ENCODE data around the gene ZNF280C.

ZNF280C gene

DNA sequence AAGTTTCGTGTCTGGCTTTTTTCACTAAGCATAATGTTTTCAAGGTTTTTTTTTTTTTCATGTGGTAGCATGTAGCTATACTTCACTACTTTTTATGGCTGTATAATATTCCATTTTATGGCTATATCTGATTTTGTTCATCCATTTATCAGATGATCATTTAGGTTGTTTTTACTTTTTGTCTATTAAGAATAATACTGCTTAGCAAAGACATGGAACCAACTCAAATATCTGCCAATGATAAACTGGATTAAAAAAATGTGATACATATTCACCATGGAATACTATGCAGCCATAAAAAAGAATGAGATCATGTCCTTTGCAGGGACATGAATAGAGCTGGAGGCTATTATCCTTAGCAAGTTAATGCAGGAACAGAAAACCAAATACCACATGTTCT is 32.7 kb upstream of the ZNF280C start:
- Histone ChIP-seq H3K79me2 (ENCODE audit: insufficient read depth, low read length) (no peaks in the 10 kb centered on the region), H3K27ac (ENCODE audit: low read length) (no peak overlapping the region), H3K4me1 (ENCODE audit: insufficient read depth, low read length) (no peaks in the 10 kb centered on the region), H3K36me3 (ENCODE audit: insufficient read depth, low read length) (no peaks in the 10 kb centered on the region), H2AFZ (ENCODE audit: low read depth, low read length) (no peak overlapping the region), H3K4me3 (ENCODE audit: low read depth in 1 of 2, low read length in 2 of 2) (no peak overlapping the region), H3K9me3 (ENCODE audit: insufficient read depth, low read length, severe bottlenecking) (no peaks in the 10 kb centered on the region), H3K27me3 (ENCODE audit: insufficient read depth, low read length, poor library complexity) (no peaks in the 10 kb centered on the region), H3K9ac (ENCODE audit: low read depth, low read length) (no peak overlapping the region), H3K4me2 (ENCODE audit: insufficient read depth, low read length) (no peak overlapping the region), H4K20me1 (ENCODE audit: insufficient read depth, low read length) (no peaks in the 10 kb centered on the region)
- TF ChIP-seq EZH2 (IDR thresholded peaks at IDR 0.05; ENCODE audit: borderline replicate concordance, low read depth, low read length, severe bottlenecking): no peak
- TF ChIP-seq, protein P1, sequence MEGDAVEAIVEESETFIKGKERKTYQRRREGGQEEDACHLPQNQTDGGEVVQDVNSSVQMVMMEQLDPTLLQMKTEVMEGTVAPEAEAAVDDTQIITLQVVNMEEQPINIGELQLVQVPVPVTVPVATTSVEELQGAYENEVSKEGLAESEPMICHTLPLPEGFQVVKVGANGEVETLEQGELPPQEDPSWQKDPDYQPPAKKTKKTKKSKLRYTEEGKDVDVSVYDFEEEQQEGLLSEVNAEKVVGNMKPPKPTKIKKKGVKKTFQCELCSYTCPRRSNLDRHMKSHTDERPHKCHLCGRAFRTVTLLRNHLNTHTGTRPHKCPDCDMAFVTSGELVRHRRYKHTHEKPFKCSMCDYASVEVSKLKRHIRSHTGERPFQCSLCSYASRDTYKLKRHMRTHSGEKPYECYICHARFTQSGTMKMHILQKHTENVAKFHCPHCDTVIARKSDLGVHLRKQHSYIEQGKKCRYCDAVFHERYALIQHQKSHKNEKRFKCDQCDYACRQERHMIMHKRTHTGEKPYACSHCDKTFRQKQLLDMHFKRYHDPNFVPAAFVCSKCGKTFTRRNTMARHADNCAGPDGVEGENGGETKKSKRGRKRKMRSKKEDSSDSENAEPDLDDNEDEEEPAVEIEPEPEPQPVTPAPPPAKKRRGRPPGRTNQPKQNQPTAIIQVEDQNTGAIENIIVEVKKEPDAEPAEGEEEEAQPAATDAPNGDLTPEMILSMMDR (IDR thresholded peaks at IDR 0.05; ENCODE audit: borderline replicate concordance, extremely low read depth, low read length, poor library complexity, severe bottlenecking): no peak
- ATAC-seq (ENCODE audit: insufficient read depth, low read depth): no peak
- no peak for DNase-seq

DNA sequence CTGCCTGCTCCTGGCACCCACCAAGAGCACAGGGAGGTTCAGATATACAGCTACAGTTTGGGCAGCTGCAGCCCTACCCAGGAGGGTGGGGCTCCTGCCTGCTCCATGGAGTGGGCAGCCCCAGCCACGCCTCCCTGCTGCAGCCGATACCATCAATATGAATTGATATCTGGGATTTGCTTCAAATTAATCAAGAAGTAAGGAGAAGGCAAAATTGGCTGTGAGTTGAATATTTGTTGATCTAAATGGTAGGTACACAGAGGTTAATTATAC is 31.2 kb upstream of the ZNF280C start:
- H3K36me3 ChIP-seq (ENCODE audit: insufficient read depth, low read length): no peaks in the 10 kb centered on the region
- no peaks in the 10 kb centered on the region for H3K4me1 ChIP-seq (ENCODE audit: insufficient read depth, low read length)
- H3K9ac ChIP-seq (ENCODE audit: low read depth, low read length): no peak overlapping the region
- no peaks in the 10 kb centered on the region for H3K9me3 ChIP-seq (ENCODE audit: insufficient read depth, low read length, severe bottlenecking)
- no peak overlapping the region for H3K4me2 ChIP-seq (ENCODE audit: insufficient read depth, low read length)
- no peak overlapping the region for H2AFZ ChIP-seq (ENCODE audit: low read depth, low read length)
- H3K79me2 ChIP-seq (ENCODE audit: insufficient read depth, low read length): no peaks in the 10 kb centered on the region
- no peak for ATAC-seq (ENCODE audit: insufficient read depth, low read depth)
- TF ChIP-seq EZH2 (IDR thresholded peaks at IDR 0.05; ENCODE audit: borderline replicate concordance, low read depth, low read length, severe bottlenecking): no peak
- TF ChIP-seq, protein P1 (IDR thresholded peaks at IDR 0.05; ENCODE audit: borderline replicate concordance, extremely low read depth, low read length, poor library complexity, severe bottlenecking): no peak
- no peak overlapping the region for H3K27ac ChIP-seq (ENCODE audit: low read length)
- DNase-seq: no peak
- no peaks in the 10 kb centered on the region for H3K27me3 ChIP-seq (ENCODE audit: insufficient read depth, low read length, poor library complexity)
- no peak overlapping the region for H3K4me3 ChIP-seq (ENCODE audit: low read depth in 1 of 2, low read length in 2 of 2)
- H4K20me1 ChIP-seq (ENCODE audit: insufficient read depth, low read length): no peaks in the 10 kb centered on the region

DNA sequence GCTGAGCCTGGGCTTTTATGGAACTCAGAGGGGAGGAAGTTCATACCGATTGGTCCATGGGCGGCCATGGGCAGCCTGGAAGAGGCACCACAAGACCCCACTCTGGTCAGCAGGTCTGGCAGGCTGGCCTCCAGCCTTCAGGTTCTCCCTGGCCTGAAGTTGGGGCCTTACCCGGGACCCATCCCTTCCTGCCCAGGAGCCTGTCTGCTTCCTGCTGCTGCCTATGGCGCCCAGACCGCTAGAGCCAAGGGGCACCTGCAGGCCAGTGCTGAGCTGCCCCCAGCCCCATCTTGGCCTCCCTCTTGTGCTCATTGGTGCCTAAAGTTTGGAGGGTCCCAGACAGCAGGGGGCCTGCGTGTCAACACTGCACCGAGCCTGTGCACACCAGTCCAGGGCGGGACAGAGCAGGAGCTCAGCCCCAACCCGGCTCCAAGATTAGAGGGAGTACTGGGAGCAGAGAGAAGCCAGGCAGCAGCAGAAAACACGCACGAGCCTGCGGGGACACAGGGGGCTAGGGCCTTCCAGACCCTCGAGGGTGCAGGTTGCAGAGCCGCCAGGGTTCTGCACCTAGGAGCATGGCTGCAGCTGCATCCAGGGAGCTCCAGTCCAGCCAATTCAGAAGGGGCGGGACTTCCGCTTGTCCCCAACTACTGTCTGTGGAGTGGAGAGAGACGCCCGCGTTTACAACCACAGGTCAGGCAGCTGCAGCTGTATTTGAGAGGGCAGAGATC is 30.7 kb upstream of the ZNF280C start:
- Histone ChIP-seq H3K27me3 (ENCODE audit: insufficient read depth, low read length, poor library complexity) (no peaks in the 10 kb centered on the region), H3K27ac (ENCODE audit: low read length) (no peak overlapping the region), H3K36me3 (ENCODE audit: insufficient read depth, low read length) (no peaks in the 10 kb centered on the region), H3K9me3 (ENCODE audit: insufficient read depth, low read length, severe bottlenecking) (no peaks in the 10 kb centered on the region), H2AFZ (ENCODE audit: low read depth, low read length) (no peak overlapping the region), H3K4me1 (ENCODE audit: insufficient read depth, low read length) (no peaks in the 10 kb centered on the region), H3K9ac (ENCODE audit: low read depth, low read length) (no peak overlapping the region), H3K4me3 (ENCODE audit: low read depth in 1 of 2, low read length in 2 of 2) (no peak overlapping the region), H3K4me2 (ENCODE audit: insufficient read depth, low read length) (no peak overlapping the region), H3K79me2 (ENCODE audit: insufficient read depth, low read length) (no peaks in the 10 kb centered on the region), H4K20me1 (ENCODE audit: insufficient read depth, low read length) (no peaks in the 10 kb centered on the region)
- ATAC-seq (ENCODE audit: insufficient read depth, low read depth) (no peak), DNase-seq (no peak)
- TF ChIP-seq, protein P1 (IDR thresholded peaks at IDR 0.05; ENCODE audit: borderline replicate concordance, extremely low read depth, low read length, poor library complexity, severe bottlenecking): no peak
- no peak for TF ChIP-seq EZH2 (IDR thresholded peaks at IDR 0.05; ENCODE audit: borderline replicate concordance, low read depth, low read length, severe bottlenecking)
